DMS53 (cell line): ENCODE data around the gene PTPA.

Source experiments
- DNase-seq: peaks from one replicate; lab custom pipeline; 2025; lab: John Stamatoyannopoulos, UW

The PTPA gene

GRCh38 chr9:129137292-129138143 is 26.3 kb downstream of the PTPA start:
- DNase-seq, result peak; percentile 31

DNA sequence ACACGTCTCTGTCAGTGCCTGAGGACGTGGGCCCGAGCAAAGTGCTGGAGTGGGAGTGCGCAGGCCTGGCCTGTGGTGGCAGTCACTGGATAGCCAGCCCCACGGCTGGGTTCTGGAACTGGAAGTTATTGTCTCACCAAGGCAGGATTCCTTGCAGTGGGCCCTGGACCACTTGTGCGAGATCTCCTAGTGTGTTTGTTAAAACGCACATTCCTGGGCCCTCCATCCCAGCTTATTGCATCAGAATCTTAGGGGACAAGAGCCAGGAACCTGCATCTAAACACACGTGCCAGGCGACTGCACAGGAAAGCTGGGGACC is 26.9 kb downstream of the PTPA start:
- DNase-seq, result no peak

GRCh38 chr9:129138476-129139232 is 27.4 kb downstream of the PTPA start:
- DNase-seq, result peak; percentile 34

DNA sequence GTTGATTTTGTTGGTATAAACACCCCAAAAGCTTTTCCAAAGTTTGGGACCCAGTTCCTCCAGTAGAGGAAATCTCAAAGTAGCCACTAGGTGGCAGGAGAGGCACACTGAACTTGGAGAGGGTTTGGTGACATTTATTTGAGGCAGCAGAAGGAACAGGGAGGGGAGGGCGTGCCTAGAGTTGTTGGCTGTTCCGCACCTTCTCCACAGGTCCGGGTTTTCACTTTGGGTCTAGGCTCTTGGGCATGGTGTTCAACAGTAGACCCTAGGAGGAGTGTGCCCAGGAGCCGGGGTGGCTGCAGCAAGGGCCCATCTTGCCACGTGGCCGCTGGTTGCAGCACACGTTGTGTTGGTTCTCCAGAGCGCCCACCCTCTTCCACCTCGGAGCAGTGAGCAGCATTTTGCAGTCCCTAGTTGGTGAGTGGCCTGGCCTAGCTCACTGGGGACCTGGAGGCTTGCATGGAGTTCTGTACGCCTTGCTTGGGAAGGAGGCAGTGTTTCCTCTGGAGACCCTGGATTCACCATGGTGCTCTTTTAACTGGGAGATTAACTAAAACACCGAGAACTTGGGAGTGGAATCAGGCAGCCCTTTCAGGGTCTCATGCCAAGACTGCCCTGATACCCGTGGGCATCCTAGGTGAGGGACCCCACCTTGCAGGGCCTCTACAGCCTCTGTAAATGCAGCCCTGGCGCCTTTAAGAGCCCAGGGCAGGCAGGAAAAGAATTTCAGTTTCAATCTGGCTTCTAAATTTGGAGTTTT is 28.2 kb downstream of the PTPA start:
- DNase-seq, result peak; percentile 90

- DNase-seq, result peak; percentile 90
Measured at GRCh38 chr9:129139993-129140396, 28.8 kb downstream of the PTPA start.

- DNase-seq, result peak; percentile 71
Measured at GRCh38 chr9:129140397-129141065, 29.3 kb downstream of the PTPA start.

DNA sequence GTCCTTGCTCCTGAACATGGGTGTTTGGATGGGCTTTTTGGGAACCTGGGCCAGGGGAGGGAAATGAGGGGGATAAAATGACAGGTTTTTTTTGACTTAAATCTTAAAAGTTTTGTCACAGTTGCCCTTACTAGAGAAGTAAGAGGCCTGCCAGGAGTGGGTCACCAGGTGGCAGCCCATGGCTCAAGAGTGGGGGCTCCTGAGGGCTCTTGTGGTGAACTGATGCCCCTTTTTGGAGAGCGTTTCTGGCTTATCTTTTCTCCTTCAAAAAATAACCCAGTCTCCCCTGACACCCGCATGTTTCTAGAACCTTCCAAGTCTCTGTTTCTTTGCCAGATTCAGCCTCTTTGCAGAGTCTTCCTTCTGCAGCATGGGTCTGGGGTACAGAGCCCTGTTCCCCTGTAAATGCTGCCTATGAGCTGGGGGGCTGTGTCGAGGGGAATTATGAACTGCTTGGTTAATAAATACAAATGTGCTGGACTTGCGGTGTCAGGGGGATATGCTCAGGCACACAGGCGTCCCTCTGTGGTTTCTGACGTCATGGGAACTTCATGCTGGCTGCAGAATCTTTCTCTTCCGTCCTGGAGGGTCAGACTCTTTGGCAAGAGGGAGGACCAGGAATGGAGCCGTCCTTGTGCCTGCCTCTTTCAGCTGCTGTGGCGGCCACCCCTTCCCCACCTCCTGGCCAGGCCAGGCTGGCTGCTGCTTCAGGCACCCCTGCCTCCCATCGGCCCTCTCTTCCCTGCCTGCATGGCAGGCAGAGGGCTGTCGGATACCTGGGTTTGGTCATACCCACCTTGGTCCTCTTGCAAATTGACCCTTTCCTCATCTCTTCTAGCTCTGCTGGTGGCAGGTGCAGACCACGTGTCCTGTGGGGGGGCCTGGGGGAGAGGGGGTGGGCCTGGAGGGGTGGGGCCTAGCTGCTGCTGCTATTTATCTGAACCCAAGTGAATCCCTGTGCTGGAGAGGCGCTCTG is 30.1 kb downstream of the PTPA start:
- DNase-seq, result no peak

DNA sequence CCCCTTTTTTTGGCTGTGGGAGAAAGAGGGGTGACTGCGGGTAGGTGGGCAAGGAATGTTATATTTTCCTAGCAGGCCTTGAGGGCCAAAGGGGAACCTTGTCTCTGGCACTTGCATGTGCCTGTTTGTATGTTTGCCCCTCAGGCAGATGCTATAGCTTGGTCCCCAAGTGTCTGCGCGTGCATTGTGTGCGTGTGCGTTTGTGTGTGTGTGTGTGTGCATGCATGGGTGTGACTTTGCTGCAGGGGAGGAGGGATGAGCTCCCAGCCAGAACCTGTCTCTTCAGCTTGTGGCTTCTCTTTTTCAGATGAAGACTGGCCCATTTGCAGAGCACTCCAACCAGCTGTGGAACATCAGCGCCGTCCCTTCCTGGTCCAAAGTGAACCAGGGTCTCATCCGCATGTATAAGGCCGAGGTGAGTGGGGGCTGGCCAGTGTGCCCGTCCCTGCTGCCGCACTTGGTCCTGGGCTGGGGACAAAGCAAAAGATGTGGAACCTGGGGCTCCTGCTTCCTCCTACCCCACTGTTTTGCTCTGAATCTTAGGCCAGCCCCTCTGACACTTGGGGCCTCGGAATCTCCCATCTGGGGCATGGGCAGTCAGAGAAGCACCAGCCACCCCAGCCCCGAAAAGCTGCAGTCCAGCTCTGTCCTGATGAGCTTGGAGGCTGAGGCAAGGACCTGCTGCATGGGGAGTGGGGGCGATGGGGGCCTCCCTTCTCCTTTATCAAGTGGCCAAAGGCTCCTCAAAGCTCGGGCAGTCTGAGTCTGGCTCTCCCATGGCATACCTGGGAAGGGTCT is 31.1 kb downstream of the PTPA start:
- DNase-seq, result no peak

GRCh38 chr9:129143031-129143927 is 32.1 kb downstream of the PTPA start:
- peak; percentile 82 for DNase-seq

GRCh38 chr9:129145316-129145715 is 34.1 kb downstream of the PTPA start:
- DNase-seq, result no peak

DNA sequence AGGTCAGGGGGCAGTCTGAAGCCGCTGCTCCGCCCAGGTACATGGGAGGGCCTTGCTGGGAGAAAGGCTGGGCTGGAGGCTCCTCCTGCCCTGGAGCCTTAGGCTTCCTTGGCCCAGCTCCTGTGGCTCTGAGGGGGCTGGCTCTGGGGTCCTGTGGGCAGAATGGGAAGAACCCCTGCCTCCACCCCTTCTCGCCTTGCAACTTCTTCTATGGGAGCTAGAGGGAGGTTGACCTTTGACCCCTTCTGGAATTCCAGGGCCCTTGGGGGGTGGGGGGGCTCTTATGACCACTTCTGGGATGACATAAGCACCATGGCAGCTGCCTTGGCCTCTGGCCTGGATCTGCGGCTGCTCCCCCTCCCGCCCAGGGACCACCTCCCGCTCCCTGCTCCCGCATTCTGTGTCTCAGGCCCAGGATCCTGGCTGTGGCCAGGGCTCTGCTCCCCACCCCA is 34.7 kb downstream of the PTPA start:
- DNase-seq, result no peak

GRCh38 chr9:129146441-129146941 is 35.3 kb downstream of the PTPA start:
- DNase-seq, result no peak

DNA sequence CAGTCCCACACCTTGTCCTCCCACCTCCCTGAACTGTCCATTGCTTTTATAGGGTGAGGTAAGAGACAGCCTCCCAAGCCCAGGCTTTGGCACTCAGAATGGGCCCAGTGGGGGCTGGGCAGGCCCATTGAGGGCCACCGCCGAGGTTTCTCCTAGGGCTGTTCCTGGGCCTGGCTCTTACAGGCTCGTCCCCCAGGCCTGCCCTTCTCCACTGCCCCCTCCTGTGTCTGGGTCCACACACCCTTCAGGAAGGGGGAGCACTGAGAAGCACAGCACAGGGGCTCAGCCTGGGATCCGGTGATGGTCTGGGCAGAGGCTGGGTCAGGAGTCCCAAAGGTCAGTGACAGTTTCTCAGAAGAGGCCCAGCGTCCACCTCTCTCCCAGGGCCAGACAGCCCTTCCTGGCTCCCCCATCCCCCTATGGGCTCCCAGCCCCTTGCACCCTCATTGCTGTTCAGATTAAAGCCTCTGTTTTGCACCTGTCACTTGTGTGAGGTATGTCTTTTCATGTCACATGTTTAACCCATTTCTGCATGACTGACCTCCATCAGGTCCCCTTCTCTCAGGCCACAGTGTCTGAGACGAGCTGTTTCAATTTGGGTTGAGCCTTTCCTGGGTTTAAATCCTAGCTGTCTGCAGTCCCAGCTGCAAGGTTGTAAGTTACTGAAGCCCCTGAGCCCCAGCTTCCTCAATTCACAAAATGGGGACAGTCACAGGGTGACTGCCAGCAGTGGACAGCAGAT is 37.4 kb downstream of the PTPA start:
- DNase-seq, result no peak

GRCh38 chr9:129149442-129149841 is 38.2 kb downstream of the PTPA start:
- DNase-seq, result peak; percentile 16

DNA sequence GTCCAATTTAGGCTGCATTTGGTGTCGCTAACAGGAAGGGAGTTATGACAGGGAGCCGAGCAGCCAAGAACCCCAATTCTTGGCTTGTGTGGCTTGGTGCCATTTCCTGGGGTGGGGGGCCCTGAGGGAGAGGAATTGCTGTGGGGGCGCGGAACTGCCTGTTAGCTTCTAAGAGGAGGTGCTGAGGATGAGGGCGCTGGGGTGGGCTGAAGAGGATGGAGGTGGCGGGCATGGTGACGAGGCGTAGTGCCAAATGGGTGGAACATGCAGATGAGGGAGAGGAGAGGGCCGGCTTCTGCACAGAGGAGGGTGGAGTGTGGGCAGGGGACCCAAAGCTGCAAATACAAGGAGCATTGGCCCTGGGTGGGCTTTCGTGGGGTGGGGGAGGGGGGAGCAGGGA is 38.9 kb downstream of the PTPA start:
- no peak for DNase-seq

- no peak for DNase-seq
Measured at GRCh38 chr9:129150672-129151211, 39.5 kb downstream of the PTPA start.

GRCh38 chr9:129151469-129151868 is 40.3 kb downstream of the PTPA start:
- no peak for DNase-seq
